Fibroblast of skin of left quadriceps (primary cell): ENCODE results near the gene CLDN4.
"Not testable (repeated sequence)": the region's sequence is repeated elsewhere in the genome, so short reads cannot be mapped to it uniquely, and the experiment has no call there.

ENCODE experiments used
- DNase-seq, 2 experiments: peaks; one replicate each; pipeline ENCODE4 v3.0.0-alpha.2; 2013; ENCODE audit warnings: low read depth in 2 of 2

CLDN4 gene

GRCh38 chr7:73842067-73842976 lies 11.5 kb downstream of the CLDN4 start, which contains the start of gene METTL27:
METTL27 (minus strand) TSS chr7:73842516; CDS start chr7:73842140, 376 bp downstream.
- DNase-seq: peak; percentile 84 to 85

GRCh38 chr7:73844131-73844547 lies 13.3 kb downstream of the CLDN4 start:
- no peak for DNase-seq

GRCh38 chr7:73844848-73845460 lies 14.2 kb downstream of the CLDN4 start:
- peak; percentile 39 to 44 for DNase-seq

- not testable (repeated sequence) for DNase-seq
Observed at GRCh38 chr7:73845701-73846195, 15.0 kb downstream of the CLDN4 start.

- DNase-seq: no peak
Observed at GRCh38 chr7:73847941-73848723, 17.3 kb downstream of the CLDN4 start.

- peak; percentile 97 to 98 for DNase-seq
Observed at GRCh38 chr7:73850781-73851207, 20.0 kb downstream of the CLDN4 start.

- peak; percentile 97 to 98 for DNase-seq
Observed at GRCh38 chr7:73851410-73852338, 20.9 kb downstream of the CLDN4 start.

GRCh38 chr7:73852500-73852899 lies 21.7 kb downstream of the CLDN4 start:
- no peak for DNase-seq

GRCh38 chr7:73856941-73857340 lies 26.1 kb downstream of the CLDN4 start:
- no peak for DNase-seq

GRCh38 chr7:73858807-73859206 lies 28.0 kb downstream of the CLDN4 start:
- no peak for DNase-seq

GRCh38 chr7:73860859-73861258 lies 30.1 kb downstream of the CLDN4 start, which contains the start of gene TMEM270:
TMEM270 (plus strand) TSS chr7:73861159; CDS start chr7:73861195, 36 bp downstream.
- no peak for DNase-seq

GRCh38 chr7:73861305-73861704 lies 30.5 kb downstream of the CLDN4 start:
- no peak for DNase-seq

GRCh38 chr7:73864981-73865711 lies 34.4 kb downstream of the CLDN4 start:
- no peak for DNase-seq

- no peak for DNase-seq
Observed at GRCh38 chr7:73865738-73866445, 35.1 kb downstream of the CLDN4 start.

- no peak for DNase-seq
Observed at GRCh38 chr7:73866446-73866767, 35.6 kb downstream of the CLDN4 start.

GRCh38 chr7:73869011-73869798 lies 38.4 kb downstream of the CLDN4 start:
- no peak for DNase-seq

GRCh38 chr7:73870041-73870492 lies 39.3 kb downstream of the CLDN4 start:
- DNase-seq: no peak

GRCh38 chr7:73871163-73872011 lies 40.6 kb downstream of the CLDN4 start:
- no peak for DNase-seq
